Omental fat pad (tissue), 4 donors: ENCODE results near the gene RPRD1B. TPM values are rescaled to one million over a fixed set of nuclear protein-coding genes. Genes with fewer than 3 reads are reported as not detected.
"Not testable (repeated sequence)": the region's sequence is repeated elsewhere in the genome, so short reads cannot be mapped to it uniquely, and the experiment has no call there.

ENCODE experiments used
- ATAC-seq: fragments of 150-250 bp; one replicate; pipeline ENCODE4 v1.9.1; 2016; ENCODE audit warnings: mild to moderate bottlenecking, moderate library complexity; ENCODE audit not compliant: low FRiP score
- DNase-seq: peaks from one replicate; pipeline ENCODE4 v3.0.0-alpha.2; 2019; ENCODE audit warnings: low spot score
- CTCF ChIP-seq, 3 donors: fragments of 450-650 bp; IDR thresholded peaks; one replicate each; pipeline ENCODE4 v1.5.1; 2016 to 2017; ENCODE audit warnings: antibody characterized with exemption in 3 of 3, mild to moderate bottlenecking in 3 of 3, moderate library complexity in 2 of 3
- total RNA-seq, 4 donors: library from RNA; depleted of rRNA; stranded (reverse); fragments of >200 nt; gene quantifications; one replicate each; pipeline ENCODE4 v1.1.0, GENCODE V29; 2016

RPRD1B gene
- total RNA-seq, 4 donors from 2014 or later: 24.1 to 33.5 (median 28.2) TPM

GRCh38 chr20:38001981-38002380 is 31.6 kb upstream of the RPRD1B start:
- DNase-seq (no peak), ATAC-seq (no peak)
- no peak for TF ChIP-seq CTCF (IDR thresholded peaks at IDR 0.05)

GRCh38 chr20:38002422-38002821 is 31.1 kb upstream of the RPRD1B start:
- no peak for TF ChIP-seq CTCF (IDR thresholded peaks at IDR 0.05)
- DNase-seq: no peak
- no peak for ATAC-seq

- DNase-seq: no peak
- ATAC-seq: no peak
- no peak for TF ChIP-seq CTCF (IDR thresholded peaks at IDR 0.05)
Measured at GRCh38 chr20:38004416-38004815, 29.1 kb upstream of the RPRD1B start.

GRCh38 chr20:38005903-38006302 is 27.6 kb upstream of the RPRD1B start:
- DNase-seq (no peak), ATAC-seq (no peak)
- no peak for TF ChIP-seq CTCF (IDR thresholded peaks at IDR 0.05)

- ATAC-seq: no peak
- TF ChIP-seq CTCF (IDR thresholded peaks at IDR 0.05): no peak
- no peak for DNase-seq
Measured at GRCh38 chr20:38007526-38007925, 26.0 kb upstream of the RPRD1B start.

GRCh38 chr20:38008233-38008944 is 25.2 kb upstream of the RPRD1B start:
- DNase-seq (no peak), ATAC-seq (no peak)
- TF ChIP-seq CTCF (IDR thresholded peaks at IDR 0.05): no peak

- ATAC-seq, DNase-seq: not testable (repeated sequence)
Measured at GRCh38 chr20:38009416-38009815, 24.1 kb upstream of the RPRD1B start.
